WERI-Rb-1 (cell line): ENCODE measurements around the gene CCL15.

ENCODE experiments used
- DNase-seq: peaks from one replicate; pipeline ENCODE4 v3.0.0-alpha.2; 2020
- H3K27ac ChIP-seq: fragments of 250-450 bp; sonication (Bioruptor Pico); 2 replicates; pipeline ENCODE4 v1.5.1; 2020; ENCODE audit warnings: mild to moderate bottlenecking, moderate library complexity
- H3K27me3 ChIP-seq: fragments of 250-450 bp; sonication (Bioruptor Pico); 2 replicates; pipeline ENCODE4 v1.5.1; 2021; ENCODE audit warnings: mild to moderate bottlenecking, low read depth, moderate library complexity; ENCODE audit not compliant: insufficient read depth, severe bottlenecking
- H3K36me3 ChIP-seq: fragments of 250-450 bp; sonication (Bioruptor Pico); 2 replicates; pipeline ENCODE4 v1.5.1; 2020; ENCODE audit warnings: mild to moderate bottlenecking, moderate library complexity
- H3K4me3 ChIP-seq: 2 replicates; pipeline ENCODE4 v1.5.1; 2011; ENCODE audit warnings: low read depth, mild to moderate bottlenecking, control low read depth, low read length
- H3K9me3 ChIP-seq: fragments of 250-450 bp; sonication (Bioruptor Pico); 2 replicates; pipeline ENCODE4 v1.5.1; 2021; ENCODE audit warnings: mild to moderate bottlenecking, moderate library complexity; ENCODE audit not compliant: severe bottlenecking
- TF ChIP-seq, protein P1 (sequence below): IDR thresholded peaks from 2 replicates; pipeline ENCODE4 v1.5.1; 2011; ENCODE audit warnings: low read depth, mild to moderate bottlenecking, control low read depth, inconsistent platforms, low read length

CCL15 gene

DNA sequence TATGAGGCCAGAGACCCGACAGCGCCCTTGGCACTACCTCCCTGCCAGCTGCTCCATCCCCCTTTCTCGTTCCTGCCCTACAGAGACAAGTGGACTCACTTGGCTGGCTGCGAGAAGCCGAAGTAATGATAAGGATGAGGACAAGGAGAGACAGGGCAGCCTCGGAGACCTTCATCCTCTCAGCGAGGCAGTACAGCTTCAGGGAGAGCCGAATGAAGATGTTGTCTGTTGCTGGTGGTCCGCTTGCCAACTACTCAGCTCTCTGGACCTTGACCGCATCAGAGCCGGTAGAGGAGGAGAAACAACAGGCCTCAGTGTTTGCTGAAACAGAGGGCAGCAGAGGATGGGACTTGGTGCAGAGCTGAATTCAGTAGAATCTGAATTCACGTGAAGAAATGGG is 20.1 kb downstream of the CCL15 start, which contains the start of gene CCL16:
TSS of gene CCL16 (minus strand) at position 252 of the 400 bp plus-strand sequence. CDS start at position 175, 77 bp downstream.
- Histone ChIP-seq H3K27me3 (no peaks in the 10 kb centered on the region), H3K36me3 (no peaks in the 10 kb centered on the region), H3K9me3 (no peaks in the 10 kb centered on the region), H3K27ac (no peak within 1 kb of the TSS), H3K4me3 (no peak within 1 kb of the TSS)
- no peak for DNase-seq
- TF ChIP-seq, protein P1, sequence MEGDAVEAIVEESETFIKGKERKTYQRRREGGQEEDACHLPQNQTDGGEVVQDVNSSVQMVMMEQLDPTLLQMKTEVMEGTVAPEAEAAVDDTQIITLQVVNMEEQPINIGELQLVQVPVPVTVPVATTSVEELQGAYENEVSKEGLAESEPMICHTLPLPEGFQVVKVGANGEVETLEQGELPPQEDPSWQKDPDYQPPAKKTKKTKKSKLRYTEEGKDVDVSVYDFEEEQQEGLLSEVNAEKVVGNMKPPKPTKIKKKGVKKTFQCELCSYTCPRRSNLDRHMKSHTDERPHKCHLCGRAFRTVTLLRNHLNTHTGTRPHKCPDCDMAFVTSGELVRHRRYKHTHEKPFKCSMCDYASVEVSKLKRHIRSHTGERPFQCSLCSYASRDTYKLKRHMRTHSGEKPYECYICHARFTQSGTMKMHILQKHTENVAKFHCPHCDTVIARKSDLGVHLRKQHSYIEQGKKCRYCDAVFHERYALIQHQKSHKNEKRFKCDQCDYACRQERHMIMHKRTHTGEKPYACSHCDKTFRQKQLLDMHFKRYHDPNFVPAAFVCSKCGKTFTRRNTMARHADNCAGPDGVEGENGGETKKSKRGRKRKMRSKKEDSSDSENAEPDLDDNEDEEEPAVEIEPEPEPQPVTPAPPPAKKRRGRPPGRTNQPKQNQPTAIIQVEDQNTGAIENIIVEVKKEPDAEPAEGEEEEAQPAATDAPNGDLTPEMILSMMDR, result no peak

DNA sequence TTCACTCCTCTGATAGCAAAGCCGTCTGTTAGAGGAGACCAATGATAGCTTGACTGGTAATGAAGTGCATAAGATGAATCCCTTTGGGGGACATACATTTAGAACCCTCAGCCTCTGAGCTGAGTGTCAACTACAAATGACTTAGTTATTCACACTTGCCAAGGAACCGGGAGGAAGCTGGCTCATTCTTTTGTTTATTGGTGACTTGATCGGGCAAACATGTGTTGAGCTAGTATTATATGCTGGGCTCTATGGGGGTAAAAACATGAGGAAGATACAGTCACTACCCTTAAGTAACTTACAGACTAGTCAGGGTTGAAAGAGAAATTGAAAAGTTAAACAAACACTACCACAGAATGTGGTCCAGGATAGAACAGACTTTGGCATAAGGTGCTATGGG is 23.0 kb downstream of the CCL15 start:
- Histone ChIP-seq H3K27me3 (no peaks in the 10 kb centered on the region), H3K36me3 (no peaks in the 10 kb centered on the region), H3K4me3 (no peak overlapping the region), H3K9me3 (no peaks in the 10 kb centered on the region), H3K27ac (no peak overlapping the region)
- TF ChIP-seq, protein P1, result no peak
- DNase-seq, result no peak

DNA sequence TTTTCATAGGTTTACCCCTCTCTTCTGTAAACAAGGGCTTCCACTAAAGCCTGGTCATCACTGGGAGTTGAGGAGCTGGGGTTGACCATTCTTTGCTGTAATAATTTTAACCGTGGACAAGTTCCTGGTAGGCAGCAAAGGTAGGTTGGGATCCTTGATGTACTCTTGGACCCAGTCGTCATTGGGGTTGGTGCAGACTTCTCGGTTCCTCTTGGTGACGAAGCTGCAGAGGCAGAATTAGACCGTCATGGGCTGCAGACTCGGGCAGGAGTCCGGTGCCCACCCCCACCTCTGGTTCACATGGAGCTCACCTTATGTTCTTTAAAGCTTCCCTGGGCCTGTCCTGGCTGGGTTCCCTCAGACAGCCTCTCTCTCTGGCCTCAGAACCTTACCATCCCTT is 23.8 kb downstream of the CCL15 start:
- Histone ChIP-seq H3K9me3 (no peaks in the 10 kb centered on the region), H3K4me3 (no peak overlapping the region), H3K27ac (no peak overlapping the region), H3K36me3 (no peaks in the 10 kb centered on the region), H3K27me3 (no peaks in the 10 kb centered on the region)
- TF ChIP-seq, protein P1, result no peak
- DNase-seq, result no peak

DNA sequence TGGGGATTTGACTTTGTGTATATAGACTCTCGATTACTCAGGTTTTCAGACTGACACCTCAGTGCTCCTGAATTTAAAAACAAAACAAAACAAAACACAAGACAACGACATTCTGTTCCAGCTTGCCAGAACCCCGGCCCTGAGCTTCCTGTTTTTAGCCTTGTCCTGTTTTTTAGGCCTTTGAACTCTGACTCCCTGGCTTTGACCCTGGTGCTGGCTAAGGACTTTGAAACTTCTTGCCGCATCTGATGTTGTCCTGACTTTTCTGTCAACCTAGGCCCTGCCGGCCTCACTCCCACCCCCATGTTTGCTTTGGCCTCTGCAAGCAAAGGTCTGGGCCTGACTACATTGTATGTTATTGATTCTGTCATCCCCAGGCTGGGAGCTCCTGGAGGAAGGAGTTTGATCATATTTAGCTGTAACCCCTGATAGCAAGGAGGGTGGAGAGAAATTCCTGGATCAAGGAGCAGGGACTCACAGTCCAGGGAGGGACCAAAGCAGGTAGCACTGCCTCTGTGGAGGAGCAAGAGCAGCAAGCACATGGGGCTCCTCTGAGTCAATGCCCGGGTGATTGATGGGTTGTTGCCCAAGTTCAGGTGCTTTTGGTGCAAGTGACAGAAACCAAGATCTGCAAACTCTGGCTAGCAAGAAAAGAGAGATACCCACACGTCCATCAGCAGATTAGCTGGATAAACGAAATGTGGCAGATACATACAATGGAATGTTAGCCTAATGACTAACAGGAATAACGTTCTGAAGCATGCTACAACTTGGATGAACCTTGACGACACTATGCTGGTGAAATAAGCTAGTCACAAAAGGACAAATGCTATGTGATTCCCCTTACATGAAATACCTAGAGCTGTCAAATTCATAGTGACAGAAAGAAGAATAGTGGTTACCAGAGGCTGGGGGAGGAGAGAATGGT is 27.8 kb downstream of the CCL15 start:
- TF ChIP-seq, protein P1, result no peak
- no peak for DNase-seq

DNA sequence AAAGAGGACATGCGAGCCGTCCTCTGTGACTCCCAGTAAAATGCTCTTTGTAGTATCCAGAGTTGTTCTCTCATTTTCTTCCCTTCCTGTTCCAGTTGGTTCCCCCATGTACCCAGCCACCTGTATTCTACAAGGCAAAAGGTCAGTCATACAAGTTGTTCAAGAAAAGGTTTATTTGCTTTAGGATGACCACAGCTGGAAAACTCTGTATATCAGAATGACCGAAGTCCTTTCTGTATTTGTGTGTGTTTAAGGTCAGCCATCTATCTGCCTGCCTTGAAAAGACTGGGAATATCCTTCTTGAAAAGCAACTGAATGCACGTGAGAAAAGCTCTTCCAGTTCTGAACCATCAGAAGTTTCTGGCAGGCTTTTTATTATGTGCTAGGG is 28.4 kb downstream of the CCL15 start:
- no peaks in the 10 kb centered on the region for H3K27me3 ChIP-seq
- H3K4me3 ChIP-seq, result no peak overlapping the region
- TF ChIP-seq, protein P1, result no peak
- H3K27ac ChIP-seq, result no peak overlapping the region
- DNase-seq, result no peak
- H3K36me3 ChIP-seq, result no peaks in the 10 kb centered on the region
- no peaks in the 10 kb centered on the region for H3K9me3 ChIP-seq

More for the DNA sequence above, 27.8 kb downstream of the CCL15 start:
- Histone ChIP-seq H3K9me3 (no peaks in the 10 kb centered on the region), H3K4me3 (no peak overlapping the region), H3K27ac (no peak overlapping the region), H3K36me3 (no peaks in the 10 kb centered on the region), H3K27me3 (no peaks in the 10 kb centered on the region)
